HG03469 (cell line): ENCODE data around the gene DCUN1D5.

Experiments
- ATAC-seq: cut with Tn5 transposase; IDR thresholded peaks from one replicate; pipeline ENCODE4 v1.9.1; 2021; ENCODE audit warnings: mild to moderate bottlenecking, moderate library complexity, moderate number of reproducible peaks; ENCODE audit not compliant: unreplicated experiment

Gene DCUN1D5

GRCh38 chr11:103061656-103062055 lies 30.3 kb downstream of the DCUN1D5 start:
- no peak for ATAC-seq

- ATAC-seq: peak; percentile 38
Measured at GRCh38 chr11:103055221-103055890, 36.6 kb downstream of the DCUN1D5 start.

- ATAC-seq: no peak
Measured at GRCh38 chr11:103053997-103054396, 38.0 kb downstream of the DCUN1D5 start.

GRCh38 chr11:103051981-103052380 lies 40.0 kb downstream of the DCUN1D5 start:
- ATAC-seq: no peak

GRCh38 chr11:103051151-103051801 lies 40.7 kb downstream of the DCUN1D5 start:
- ATAC-seq: no peak

GRCh38 chr11:103050351-103050750 lies 41.6 kb downstream of the DCUN1D5 start:
- ATAC-seq: no peak

GRCh38 chr11:103047837-103048236 lies 44.1 kb downstream of the DCUN1D5 start:
- no peak for ATAC-seq

- ATAC-seq: no peak
Measured at GRCh38 chr11:103043826-103044678, 47.9 kb downstream of the DCUN1D5 start.

- no peak for ATAC-seq
Measured at GRCh38 chr11:103042161-103042560, 49.8 kb downstream of the DCUN1D5 start.

GRCh38 chr11:103035791-103036434 lies 56.0 kb downstream of the DCUN1D5 start:
- peak; percentile 90 for ATAC-seq

GRCh38 chr11:103035216-103035615 lies 56.7 kb downstream of the DCUN1D5 start:
- no peak for ATAC-seq

- no peak for ATAC-seq
Measured at GRCh38 chr11:103031834-103032233, 60.1 kb downstream of the DCUN1D5 start.

GRCh38 chr11:103029401-103029800 lies 62.6 kb downstream of the DCUN1D5 start:
- no peak for ATAC-seq

- peak; percentile 89 for ATAC-seq
Measured at GRCh38 chr11:103028304-103029020, 63.5 kb downstream of the DCUN1D5 start.

GRCh38 chr11:103024086-103024485 lies 67.9 kb downstream of the DCUN1D5 start:
- ATAC-seq: no peak

GRCh38 chr11:103016031-103016430 lies 75.9 kb downstream of the DCUN1D5 start:
- no peak for ATAC-seq

- no peak for ATAC-seq
Measured at GRCh38 chr11:103013421-103013820, 78.5 kb downstream of the DCUN1D5 start.
